ENCODE data around the gene TAS1R1. TPM values are rescaled to one million over a fixed set of nuclear protein-coding genes. Genes with fewer than 3 reads are reported as not detected.

TAS1R1 gene
- total and polyA plus RNA-seq, 4 experiments from 2014 or later, result not detected

DNA sequence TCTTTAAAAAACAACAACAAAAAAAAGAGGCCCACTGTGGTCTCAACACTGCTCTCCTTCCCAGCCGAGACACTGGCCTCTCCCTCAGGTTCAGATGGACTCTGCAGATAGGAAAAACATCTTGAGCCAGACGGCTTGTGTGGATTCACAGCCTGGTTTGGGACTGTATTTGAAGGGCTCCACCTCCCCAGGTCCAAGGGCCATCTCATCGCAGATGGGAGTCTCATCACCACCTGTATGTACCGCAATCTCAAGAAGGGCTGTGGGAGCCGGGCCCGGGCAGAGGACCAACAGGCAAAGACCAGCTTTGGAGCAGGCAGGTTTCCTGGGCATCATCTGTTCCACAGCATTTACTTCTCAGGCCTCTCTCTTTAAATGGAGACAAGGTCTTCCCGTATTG lies 34.9 kb downstream of the TAS1R1 start:
- Histone ChIP-seq H3K27me3 (ENCODE audit: insufficient read depth, low read length) (no peaks in the 10 kb centered on the region), H3K4me3 (ENCODE audit: low read length in 2 of 2) (no peak overlapping the region), H3K27ac (ENCODE audit: low read depth, low read length) (no peak overlapping the region), H3K36me3 (ENCODE audit: insufficient read depth, low read length) (peaks cover 49% of the 10 kb centered on the region), H3K4me1 (ENCODE audit: insufficient read depth, low read length) (peaks cover 22% of the 10 kb centered on the region), H3K9me3 (ENCODE audit: control insufficient read depth in 1 of 2, low read length in 2 of 2) (no peaks in the 10 kb centered on the region)
- H3K27me3 Mint-ChIP-seq, result no peaks in the 10 kb centered on the region
- peaks cover 3 to 35% (median 17%) of the 10 kb centered on the region in 4 donors for H3K4me1 Mint-ChIP-seq
- peak overlapping the region in 4 of 7 donors; percentile 30 to 84 (median 64) for H3K27ac Mint-ChIP-seq
- peaks cover 8 to 38% of the 10 kb centered on the region in 2 donors for H3K36me3 Mint-ChIP-seq
- DNase-seq, result no peak
- no peaks in the 10 kb centered on the region for H3K9me3 Mint-ChIP-seq
- ChIA-PET CTCF (ENCODE audit: partially characterized antibody) (interaction anchor here (1.2 to 1.4 kb wide), 4 partner anchors 8 to 35 kb away, joined by 3 to 4 read pairs (median 4); partner anchors contain the start of gene TAS1R1), POLR2A (ENCODE audit: partially characterized antibody) (interaction anchor here (1.5 to 13.0 kb wide), 2 partner anchors 10 kb away, joined by 8 to 273 read pairs; partner anchors contain the start of genes KLHL21 and ZBTB48)
- no peak overlapping the region for H3K4me3 Mint-ChIP-seq
- intact Hi-C loops (cut with micrococcal nuclease), result no loop called here

DNA sequence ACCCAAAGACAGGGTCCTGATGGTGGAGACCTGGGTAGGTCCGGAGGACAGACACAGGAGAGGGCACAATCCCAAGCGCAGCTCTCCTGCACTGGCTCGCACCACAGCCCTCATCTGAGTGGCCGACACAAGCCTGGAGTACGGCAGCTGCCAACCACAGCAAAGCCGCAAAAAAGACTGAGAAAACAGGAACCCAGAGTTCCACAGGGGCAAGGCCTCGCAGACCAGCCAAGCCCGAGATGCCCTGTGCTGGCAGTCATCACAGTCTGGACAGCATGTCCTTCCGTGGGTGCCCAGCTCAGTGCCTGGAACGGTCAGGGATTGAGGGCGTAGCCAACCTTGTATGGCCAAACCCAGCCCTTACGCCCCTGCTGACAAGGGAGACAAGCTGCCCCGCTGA lies 36.1 kb downstream of the TAS1R1 start:
- intact Hi-C loops (cut with micrococcal nuclease), result no loop called here
- Histone ChIP-seq H3K9me3 (ENCODE audit: control insufficient read depth in 1 of 2, low read length in 2 of 2) (no peaks in the 10 kb centered on the region), H3K4me3 (ENCODE audit: low read length in 2 of 2) (no peak overlapping the region), H3K36me3 (ENCODE audit: insufficient read depth, low read length) (peaks cover 61% of the 10 kb centered on the region), H3K27ac (ENCODE audit: low read depth, low read length) (no peak overlapping the region), H3K27me3 (ENCODE audit: insufficient read depth, low read length) (no peaks in the 10 kb centered on the region), H3K4me1 (ENCODE audit: insufficient read depth, low read length) (peaks cover 26% of the 10 kb centered on the region)
- DNase-seq, result no peak
- H3K36me3 Mint-ChIP-seq, result peaks cover 18 to 50% of the 10 kb centered on the region in 2 donors
- H3K4me1 Mint-ChIP-seq, result peaks cover 7 to 45% (median 23%) of the 10 kb centered on the region in 4 donors
- H3K27me3 Mint-ChIP-seq, result no peaks in the 10 kb centered on the region
- POLR2A ChIA-PET (ENCODE audit: partially characterized antibody), result interaction anchor here (0.8 to 4.7 kb wide), 4 partner anchors 11 to 131 kb away, joined by 3 to 29 read pairs (median 7); partner anchors contain the start of genes KLHL21, NOL9 and ZBTB48
- CTCF ChIA-PET (ENCODE audit: partially characterized antibody), result no interaction called here
- H3K27ac Mint-ChIP-seq, result peak overlapping the region in 5 of 7 donors; percentile 31 to 72 (median 36)
- H3K4me3 Mint-ChIP-seq, result peak overlapping the region in 2 of 8 donors; percentile 13 to 31
- H3K9me3 Mint-ChIP-seq, result no peaks in the 10 kb centered on the region

- Histone ChIP-seq H3K27me3 (ENCODE audit: insufficient read depth, low read length) (no peaks in the 10 kb centered on the region), H3K9me3 (ENCODE audit: control insufficient read depth in 1 of 2, low read length in 2 of 2) (no peaks in the 10 kb centered on the region), H3K36me3 (ENCODE audit: insufficient read depth, low read length) (peaks cover 64% of the 10 kb centered on the region), H3K4me3 (ENCODE audit: low read length in 2 of 2) (no peak overlapping the region), H3K27ac (ENCODE audit: low read depth, low read length) (no peak overlapping the region), H3K4me1 (ENCODE audit: insufficient read depth, low read length) (peaks cover 30% of the 10 kb centered on the region)
- Mint-ChIP-seq H3K9me3 (no peaks in the 10 kb centered on the region), H3K4me3 (peak overlapping the region in 1 of 8 donors; percentile 16), H3K36me3 (peaks cover 22 to 54% of the 10 kb centered on the region in 2 donors), H3K27me3 (no peaks in the 10 kb centered on the region), H3K4me1 (peaks cover 10 to 49% (median 28%) of the 10 kb centered on the region in 4 donors), H3K27ac (peak overlapping the region in 2 of 7 donors; percentile 31 to 36)
- POLR2A ChIA-PET (ENCODE audit: partially characterized antibody), result interaction anchor here (0.8 to 4.7 kb wide), 4 partner anchors 10 to 132 kb away, joined by 3 to 29 read pairs (median 7); partner anchors contain the start of genes KLHL21, NOL9 and ZBTB48
- intact Hi-C loops (cut with micrococcal nuclease), result no loop called here
- CTCF ChIA-PET (ENCODE audit: partially characterized antibody), result no interaction called here
- no peak for DNase-seq
Observed at GRCh38 chr1:6591644-6592043, 36.5 kb downstream of the TAS1R1 start.

DNA sequence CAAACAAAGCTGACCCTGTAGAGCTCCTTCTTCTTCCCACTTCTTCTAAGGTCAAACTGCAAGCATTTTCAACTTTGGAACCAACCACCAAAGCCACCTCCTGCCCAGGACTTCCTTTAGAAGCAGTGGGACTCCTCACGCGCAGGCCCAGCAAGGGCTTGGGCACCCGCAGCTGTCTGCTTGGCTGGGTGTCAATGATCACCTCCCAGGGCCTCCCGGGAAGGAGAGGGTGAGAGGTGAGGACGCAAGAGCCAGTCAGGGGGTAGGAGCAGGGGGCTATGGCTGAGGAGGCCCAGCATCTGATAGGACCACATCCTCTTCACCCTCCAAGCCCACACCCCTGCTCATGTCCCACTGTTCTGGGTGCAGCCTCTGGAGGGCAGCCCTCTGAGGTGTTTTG lies 37.3 kb downstream of the TAS1R1 start:
- POLR2A ChIA-PET (ENCODE audit: partially characterized antibody), result interaction anchor here (0.7 to 4.7 kb wide), 3 partner anchors 9 to 12 kb away, joined by 3 to 29 read pairs (median 10); partner anchors contain the start of genes KLHL21 and ZBTB48

DNA sequence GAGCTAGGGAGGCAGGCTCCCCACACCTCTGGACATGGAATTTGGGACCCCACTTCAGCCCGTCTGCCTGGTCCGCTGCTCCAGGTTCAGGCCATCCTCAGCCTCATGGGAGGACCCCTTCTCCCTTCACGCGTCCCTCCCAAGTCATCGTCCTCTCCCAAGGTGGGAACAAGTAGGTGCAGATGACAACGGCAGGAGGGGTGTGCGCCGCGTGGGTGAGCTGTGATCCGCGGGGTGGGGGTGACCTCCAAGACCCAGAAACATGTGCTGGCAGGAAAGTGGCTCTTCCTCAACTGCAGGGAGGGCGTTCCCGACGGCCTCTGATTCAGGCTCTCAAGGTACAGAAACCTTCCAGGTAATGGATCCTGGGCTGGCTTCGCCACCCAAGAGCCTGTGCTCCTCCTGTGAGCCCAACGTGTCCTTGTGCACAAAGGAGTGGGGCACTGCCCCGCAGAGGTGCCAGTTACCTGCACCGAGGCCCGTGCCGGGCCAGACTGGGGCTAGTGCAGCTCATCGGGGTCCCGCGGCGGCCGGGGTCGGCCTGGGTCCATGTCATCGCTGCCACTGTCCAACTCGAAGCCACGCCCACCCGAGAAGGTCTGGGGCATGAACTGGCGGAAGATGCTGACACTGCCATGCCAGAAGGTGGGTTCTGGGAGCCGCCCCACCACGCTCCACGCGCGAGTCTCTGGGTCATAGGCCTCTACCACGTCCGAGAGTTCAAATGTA lies 37.9 kb downstream of the TAS1R1 start:
- no peaks in the 10 kb centered on the region for H3K9me3 Mint-ChIP-seq
- ChIA-PET CTCF (ENCODE audit: partially characterized antibody) (no interaction called here), POLR2A (ENCODE audit: partially characterized antibody) (interaction anchor here (0.7 to 4.7 kb wide), 3 partner anchors 9 to 13 kb away, joined by 3 to 29 read pairs (median 10); partner anchors contain the start of genes KLHL21 and ZBTB48)
- H3K36me3 Mint-ChIP-seq, result peaks cover 27 to 60% of the 10 kb centered on the region in 2 donors
- no peak overlapping the region for H3K4me3 Mint-ChIP-seq
- H3K27me3 Mint-ChIP-seq, result no peaks in the 10 kb centered on the region
- peaks cover 44% of the 10 kb centered on the region for H3K4me1 ChIP-seq (ENCODE audit: insufficient read depth, low read length)
- peaks cover 74% of the 10 kb centered on the region for H3K36me3 ChIP-seq (ENCODE audit: insufficient read depth, low read length)
- H3K27me3 ChIP-seq (ENCODE audit: insufficient read depth, low read length), result no peaks in the 10 kb centered on the region
- H3K27ac Mint-ChIP-seq, result peak overlapping the region in 1 of 7 donors; percentile 41
- H3K4me1 Mint-ChIP-seq, result peaks cover 10 to 52% (median 33%) of the 10 kb centered on the region in 4 donors
- no peaks in the 10 kb centered on the region for H3K9me3 ChIP-seq (ENCODE audit: control insufficient read depth in 1 of 2, low read length in 2 of 2)
- H3K4me3 ChIP-seq (ENCODE audit: low read length in 2 of 2), result no peak overlapping the region
- intact Hi-C loops (cut with micrococcal nuclease), result no loop called here
- H3K27ac ChIP-seq (ENCODE audit: low read depth, low read length), result no peak overlapping the region
- no peak for DNase-seq

More for the DNA sequence above, 37.3 kb downstream of the TAS1R1 start:
- peaks cover 12 to 50% (median 32%) of the 10 kb centered on the region in 4 donors for H3K4me1 Mint-ChIP-seq
- no peaks in the 10 kb centered on the region for H3K27me3 ChIP-seq (ENCODE audit: insufficient read depth, low read length)
- intact Hi-C loops (cut with micrococcal nuclease), result no loop called here
- no peaks in the 10 kb centered on the region for H3K9me3 ChIP-seq (ENCODE audit: control insufficient read depth in 1 of 2, low read length in 2 of 2)
- peaks cover 68% of the 10 kb centered on the region for H3K36me3 ChIP-seq (ENCODE audit: insufficient read depth, low read length)
- no peaks in the 10 kb centered on the region for H3K27me3 Mint-ChIP-seq
- H3K9me3 Mint-ChIP-seq, result no peaks in the 10 kb centered on the region
- H3K4me3 Mint-ChIP-seq, result no peak overlapping the region
- no peak for DNase-seq
- H3K36me3 Mint-ChIP-seq, result peaks cover 27 to 59% of the 10 kb centered on the region in 2 donors
- CTCF ChIA-PET (ENCODE audit: partially characterized antibody), result no interaction called here
- no peak overlapping the region for H3K27ac ChIP-seq (ENCODE audit: low read depth, low read length)
- H3K4me3 ChIP-seq (ENCODE audit: low read length in 2 of 2), result no peak overlapping the region
- peaks cover 38% of the 10 kb centered on the region for H3K4me1 ChIP-seq (ENCODE audit: insufficient read depth, low read length)
- no peak overlapping the region for H3K27ac Mint-ChIP-seq

DNA sequence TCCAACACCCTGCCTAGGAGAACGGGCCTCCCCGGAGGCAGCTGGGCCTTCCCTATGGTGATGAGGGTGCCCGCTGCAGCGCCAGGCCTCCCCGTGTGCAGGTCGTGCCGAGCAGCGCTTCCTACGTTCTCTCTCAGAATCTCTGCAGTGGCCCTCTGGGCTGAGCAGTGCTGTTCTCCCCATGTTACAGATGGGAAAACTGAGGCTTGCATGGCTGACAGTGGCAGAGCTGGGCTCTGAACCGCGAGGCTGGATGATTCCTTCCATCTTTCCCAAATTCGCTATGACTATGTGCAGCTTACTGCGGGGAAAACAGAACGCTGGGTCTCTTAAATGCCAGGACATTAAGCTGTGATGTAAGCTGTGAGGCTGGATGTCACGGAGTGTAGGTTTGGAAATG lies 38.7 kb downstream of the TAS1R1 start:
- Histone ChIP-seq H3K4me3 (ENCODE audit: low read length in 2 of 2) (no peak overlapping the region), H3K9me3 (ENCODE audit: control insufficient read depth in 1 of 2, low read length in 2 of 2) (no peaks in the 10 kb centered on the region), H3K27ac (ENCODE audit: low read depth, low read length) (no peak overlapping the region), H3K36me3 (ENCODE audit: insufficient read depth, low read length) (peaks cover 77% of the 10 kb centered on the region), H3K4me1 (ENCODE audit: insufficient read depth, low read length) (peaks cover 50% of the 10 kb centered on the region), H3K27me3 (ENCODE audit: insufficient read depth, low read length) (no peaks in the 10 kb centered on the region)
- intact Hi-C loops (cut with micrococcal nuclease), result no loop called here
- ChIA-PET POLR2A (ENCODE audit: partially characterized antibody) (interaction anchor here (2.8 to 4.7 kb wide), 2 partner anchors 8 to 14 kb away, joined by 10 to 29 read pairs; partner anchors contain the start of genes KLHL21 and ZBTB48), CTCF (ENCODE audit: partially characterized antibody) (no interaction called here)
- DNase-seq, result no peak
- peak overlapping the region in 1 of 7 donors; percentile 35 for H3K27ac Mint-ChIP-seq
- peaks cover 10 to 54% (median 34%) of the 10 kb centered on the region in 4 donors for H3K4me1 Mint-ChIP-seq
- H3K36me3 Mint-ChIP-seq, result peaks cover 27 to 61% of the 10 kb centered on the region in 2 donors
- H3K27me3 Mint-ChIP-seq, result no peaks in the 10 kb centered on the region
- no peaks in the 10 kb centered on the region for H3K9me3 Mint-ChIP-seq
- H3K4me3 Mint-ChIP-seq, result no peak overlapping the region
